Testis (tissue), 3 donors: ENCODE measurements around the gene CCDC138. TPM values are rescaled to one million over a fixed set of nuclear protein-coding genes. Genes with fewer than 3 reads are reported as not detected.
A peak's percentile ranks its signal among the peaks of the same experiment; 100 is the strongest.

ENCODE experiments used
- DNase-seq: peaks from one replicate; pipeline ENCODE4 v3.0.0-alpha.2; 2019
- H3K27ac ChIP-seq, 2 donors: fragments of 200-600 bp; sonication (generic); one replicate each; pipeline ENCODE4 v1.5.1; 2019
- H3K27me3 ChIP-seq: fragments of 200-600 bp; sonication (generic); one replicate; pipeline ENCODE4 v1.5.1; 2019
- H3K36me3 ChIP-seq: fragments of 200-600 bp; sonication (generic); one replicate; pipeline ENCODE4 v1.5.1; 2017; ENCODE audit warnings: low read depth; ENCODE audit errors: missing control alignments
- H3K4me1 ChIP-seq: fragments of 200-600 bp; sonication (generic); one replicate; pipeline ENCODE4 v1.5.1; 2019
- H3K4me3 ChIP-seq, 2 donors: fragments of 200-600 bp; sonication (generic); one replicate each; pipeline ENCODE4 v1.5.1; 2017 to 2019
- H3K9me3 ChIP-seq: fragments of 200-600 bp; sonication (generic); one replicate; pipeline ENCODE4 v1.5.1; 2017
- POLR2A ChIP-seq: fragments of 450-650 bp; IDR thresholded peaks from one replicate; pipeline ENCODE4 v1.6.1; 2017; ENCODE audit warnings: antibody characterized with exemption, mild to moderate bottlenecking, moderate library complexity
- WGBS, 2 donors: methylation state at CpG; one replicate each; pipeline ENCODE4 v1.1.5; 2018; 5-methylcytosine and 5-hydroxymethylcytosine counted together
- intact Hi-C: fragments of 100-400 bp; cut with DNase I; formaldehyde crosslinking; loops from one replicate; pipeline ENCODE4 v1.15.1; 2023; ENCODE audit warnings: low total_unique reads
- polyA plus RNA-seq: library from polyadenylated mRNA; stranded (reverse); fragments of 350-450 nt; fragmentation: Illumina TruSeq; extraction: RNeasy Lipid Tissue Mini Kit (QIAGEN cat#74804); gene quantifications from one replicate; pipeline ENCODE4 v1.2.3, GENCODE V29; 2014; ENCODE audit warnings: low read depth, low replicate concordance; ENCODE audit not compliant: insufficient read depth
- total RNA-seq, 2 donors: library from RNA; depleted of rRNA; stranded (reverse); fragments of >200 nt; gene quantifications; one replicate each; pipeline ENCODE4 v1.2.3, GENCODE V29; 2016
- TF ChIP-seq, protein P1 (sequence below), 3 experiments: fragments of 450-650 bp in 2 of 3; fragments of 200-600 bp in 1 of 3; sonication (generic) in 1 of 3; IDR thresholded peaks; one replicate each; pipeline ENCODE4 v1.5.1; 2016 to 2019; ENCODE audit warnings: antibody characterized with exemption in 3 of 3, mild to moderate bottlenecking in 2 of 3, moderate library complexity in 1 of 3

CCDC138 gene
- total and polyA plus RNA-seq, 3 donors from 2014 or later = 15.7 to 30.9 (median 19.3) TPM

DNA sequence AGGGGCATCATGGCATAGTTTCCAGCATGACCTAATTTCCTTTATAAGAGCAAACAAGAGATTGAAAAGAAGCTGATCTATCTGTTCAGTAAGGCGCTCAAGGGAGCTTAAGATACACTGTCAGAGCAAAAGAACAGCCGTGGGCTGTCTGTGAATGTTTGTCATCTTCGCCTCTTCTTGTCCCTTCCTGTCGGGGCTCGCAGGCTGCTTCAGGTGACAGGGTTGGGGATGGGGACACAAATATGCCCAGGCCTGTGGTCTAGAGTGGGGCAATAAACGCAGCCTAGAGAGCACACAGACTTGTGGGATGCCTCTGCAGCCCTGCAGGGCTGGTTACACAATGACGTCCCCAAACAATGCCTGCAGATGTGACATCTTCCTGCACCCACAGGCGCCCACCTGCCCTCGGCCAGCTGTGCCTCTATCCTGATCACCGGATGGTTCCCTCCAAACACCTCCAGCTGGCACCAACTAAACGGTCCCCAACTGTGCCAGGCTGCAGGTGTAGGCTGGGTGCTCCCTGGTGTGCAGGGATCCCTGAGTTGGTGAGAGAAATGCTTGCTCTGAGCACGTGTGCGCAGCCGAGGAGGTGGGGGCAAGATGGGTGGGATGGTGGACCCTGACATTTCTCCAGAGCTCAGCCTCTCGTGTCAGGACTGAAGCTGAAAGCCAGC is 129.7 kb downstream of the CCDC138 start:
- DNase-seq = no peak
- Histone ChIP-seq H3K9me3 (no peaks in the 10 kb centered on the region), H3K4me3 (no peak overlapping the region), H3K36me3 (no peaks in the 10 kb centered on the region), H3K27ac (no peak overlapping the region), H3K4me1 (peaks cover 7% of the 10 kb centered on the region), H3K27me3 (no peaks in the 10 kb centered on the region)
- TF ChIP-seq, protein P1, sequence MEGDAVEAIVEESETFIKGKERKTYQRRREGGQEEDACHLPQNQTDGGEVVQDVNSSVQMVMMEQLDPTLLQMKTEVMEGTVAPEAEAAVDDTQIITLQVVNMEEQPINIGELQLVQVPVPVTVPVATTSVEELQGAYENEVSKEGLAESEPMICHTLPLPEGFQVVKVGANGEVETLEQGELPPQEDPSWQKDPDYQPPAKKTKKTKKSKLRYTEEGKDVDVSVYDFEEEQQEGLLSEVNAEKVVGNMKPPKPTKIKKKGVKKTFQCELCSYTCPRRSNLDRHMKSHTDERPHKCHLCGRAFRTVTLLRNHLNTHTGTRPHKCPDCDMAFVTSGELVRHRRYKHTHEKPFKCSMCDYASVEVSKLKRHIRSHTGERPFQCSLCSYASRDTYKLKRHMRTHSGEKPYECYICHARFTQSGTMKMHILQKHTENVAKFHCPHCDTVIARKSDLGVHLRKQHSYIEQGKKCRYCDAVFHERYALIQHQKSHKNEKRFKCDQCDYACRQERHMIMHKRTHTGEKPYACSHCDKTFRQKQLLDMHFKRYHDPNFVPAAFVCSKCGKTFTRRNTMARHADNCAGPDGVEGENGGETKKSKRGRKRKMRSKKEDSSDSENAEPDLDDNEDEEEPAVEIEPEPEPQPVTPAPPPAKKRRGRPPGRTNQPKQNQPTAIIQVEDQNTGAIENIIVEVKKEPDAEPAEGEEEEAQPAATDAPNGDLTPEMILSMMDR (IDR thresholded peaks at IDR 0.05) = no peak
- no peak for TF ChIP-seq POLR2A
- intact Hi-C loops = no loop called here
- 73 to 86% methylated on average over 13 to 15 of the region's 15 CpGs for WGBS, 2 donors

DNA sequence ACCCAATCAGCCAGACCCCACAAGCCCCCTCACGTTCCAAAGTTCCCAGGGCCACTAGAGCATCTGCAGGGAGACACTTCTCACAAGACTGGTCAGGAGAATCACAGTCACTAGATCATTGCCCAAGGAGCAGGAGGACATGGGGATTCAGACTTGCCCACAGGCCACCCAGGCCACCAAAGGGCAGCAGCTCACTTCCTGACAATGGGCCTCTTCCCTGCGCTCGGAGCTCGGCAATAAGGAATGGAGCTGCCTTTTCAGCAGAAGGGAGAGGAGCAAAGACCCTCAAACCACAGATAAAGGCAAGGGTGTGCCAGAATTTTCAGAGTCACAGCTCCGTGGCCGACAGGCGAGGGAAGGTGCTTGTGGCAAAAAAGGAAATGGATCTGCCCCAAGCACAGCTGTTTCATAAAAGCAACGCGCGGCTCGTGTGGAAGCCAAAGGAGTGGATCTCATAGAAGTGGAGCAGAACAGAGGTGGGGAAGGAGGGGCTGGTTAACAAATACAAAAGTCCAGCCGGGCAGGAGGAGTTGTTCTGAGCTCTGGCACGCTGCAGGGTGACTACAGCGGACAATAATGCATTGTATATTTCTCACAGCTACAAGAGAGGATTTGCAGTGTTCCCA is 130.3 kb downstream of the CCDC138 start:
- intact Hi-C loops = no loop called here
- peak; percentile 24 for DNase-seq
- Histone ChIP-seq H3K27me3 (no peaks in the 10 kb centered on the region), H3K27ac (no peak overlapping the region), H3K9me3 (no peaks in the 10 kb centered on the region), H3K4me3 (no peak overlapping the region), H3K4me1 (peaks cover 7% of the 10 kb centered on the region), H3K36me3 (no peaks in the 10 kb centered on the region)
- TF ChIP-seq, protein P1 (IDR thresholded peaks at IDR 0.05) = no peak
- no peak for TF ChIP-seq POLR2A
- WGBS, 2 donors = 39 to 51% methylated on average over 13 to 14 of the region's 14 CpGs

DNA sequence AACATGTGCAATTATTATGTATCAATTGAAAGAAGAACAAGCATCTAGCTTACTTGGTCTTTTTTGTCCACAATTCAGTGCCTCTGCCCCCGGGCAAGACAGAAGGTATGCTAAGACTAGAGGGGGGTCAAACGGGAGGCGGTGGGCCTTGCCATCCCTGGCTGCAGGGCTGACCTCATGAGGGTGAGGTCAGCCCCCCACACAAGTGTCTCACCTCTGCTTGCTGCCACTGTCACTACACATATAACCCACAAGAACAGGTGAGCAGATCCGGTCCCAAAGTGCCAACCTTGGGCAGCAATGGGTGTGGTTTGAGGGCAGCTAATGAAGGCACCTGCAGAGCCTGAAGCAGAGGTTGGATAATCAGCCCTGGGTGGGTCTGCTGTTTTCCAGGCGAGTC is 131.0 kb downstream of the CCDC138 start:
- TF ChIP-seq, protein P1 (IDR thresholded peaks at IDR 0.05) = no peak
- no peak for TF ChIP-seq POLR2A
- Histone ChIP-seq H3K36me3 (no peaks in the 10 kb centered on the region), H3K27me3 (no peaks in the 10 kb centered on the region), H3K9me3 (no peaks in the 10 kb centered on the region), H3K27ac (no peak overlapping the region), H3K4me1 (peaks cover 7% of the 10 kb centered on the region), H3K4me3 (no peak overlapping the region)
- 84 to 90% methylated on average over 5 of the region's 5 CpGs for WGBS, 2 donors
- intact Hi-C loops = no loop called here
- no peak for DNase-seq

DNA sequence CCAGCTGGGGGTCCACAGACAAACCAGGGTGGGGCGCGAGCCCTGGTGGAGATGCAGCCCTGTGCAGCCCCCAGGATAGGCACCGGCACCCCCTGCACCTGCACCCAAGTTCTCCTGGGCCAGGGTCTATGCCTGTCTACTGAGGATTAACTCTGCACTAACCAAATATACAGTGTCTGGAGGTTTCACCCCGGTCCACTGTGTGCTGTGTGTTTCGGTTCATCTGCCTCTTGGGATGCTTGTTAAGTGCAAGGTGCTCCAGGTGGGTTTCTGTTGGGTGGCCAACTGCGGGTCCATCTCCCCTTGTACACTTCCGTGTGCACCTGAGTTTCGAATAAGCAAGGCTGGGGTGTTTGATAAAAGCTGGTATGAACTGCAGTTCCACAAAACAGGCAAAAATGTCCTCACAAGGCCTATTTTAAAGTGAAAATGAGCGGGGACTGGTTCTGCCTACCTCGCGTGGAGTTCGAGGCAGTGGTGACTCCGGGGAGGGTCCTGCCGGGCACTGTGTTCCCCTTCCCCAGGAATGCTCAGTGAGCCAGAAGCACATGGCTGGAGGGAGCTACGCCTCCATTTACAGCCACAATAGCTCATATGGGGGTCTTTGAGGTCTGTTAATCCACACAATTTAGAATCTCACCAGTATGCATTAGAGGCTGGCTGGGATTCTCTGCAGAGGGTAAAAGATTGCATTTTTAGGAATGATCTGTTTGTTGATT is 131.7 kb downstream of the CCDC138 start:
- intact Hi-C loops = no loop called here
- Histone ChIP-seq H3K27me3 (no peaks in the 10 kb centered on the region), H3K4me3 (no peak overlapping the region), H3K4me1 (peaks cover 7% of the 10 kb centered on the region), H3K27ac (no peak overlapping the region), H3K9me3 (no peaks in the 10 kb centered on the region), H3K36me3 (no peaks in the 10 kb centered on the region)
- WGBS, 2 donors = 96 to 97% methylated on average over 13 to 15 of the region's 15 CpGs
- no peak for TF ChIP-seq POLR2A
- TF ChIP-seq, protein P1 (IDR thresholded peaks at IDR 0.05) = no peak
- DNase-seq = no peak
